ENCODE data around the gene JARID2. TPM values are rescaled to one million over a fixed set of nuclear protein-coding genes. Genes with fewer than 3 reads are reported as not detected.

Gene JARID2
- total and polyA plus RNA-seq, 9 of the 15 experiments (the other 6 are each of a cell fraction or from before 2014, with no cell fraction given) = 5.0 to 29.0 (median 15.6) TPM

DNA sequence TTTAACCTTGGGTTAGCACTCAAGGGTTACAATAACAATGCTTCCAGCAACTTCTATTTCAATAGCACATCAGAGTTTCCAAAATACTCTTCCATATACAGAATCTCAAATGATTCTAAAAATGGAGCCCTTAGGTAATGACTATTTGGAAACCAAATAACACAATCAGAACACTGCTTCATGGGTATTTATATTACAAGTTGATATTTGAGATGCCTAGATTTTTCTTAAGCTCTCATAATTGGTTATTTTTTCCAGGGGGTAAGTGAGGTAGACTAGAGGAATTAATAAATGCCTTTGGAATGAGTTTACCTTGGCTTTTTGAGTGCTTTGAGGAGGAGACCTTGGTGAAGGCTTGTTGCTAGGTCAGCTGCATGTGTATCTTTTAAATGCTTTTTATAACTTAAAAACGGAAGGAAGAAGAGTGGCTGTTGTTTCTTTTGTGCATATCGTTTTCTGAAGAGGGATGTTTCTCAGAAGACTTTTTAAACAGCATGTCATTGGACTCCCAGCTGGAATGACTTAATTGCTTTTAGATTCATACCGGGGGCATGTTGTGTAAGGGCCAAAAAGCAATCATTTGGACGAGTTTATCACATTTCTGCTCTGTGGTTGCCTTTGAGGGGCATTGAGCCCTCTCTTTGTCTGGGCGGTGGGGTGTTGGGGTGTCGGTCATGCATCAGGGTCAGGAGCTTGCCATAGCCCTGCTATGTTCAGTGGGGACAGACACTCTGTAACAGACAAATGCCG lies 230.9 kb downstream of the JARID2 start:
- Histone ChIP-seq H3K9ac (ENCODE audit: insufficient read depth in 1 of 2, low read depth in 2 of 2, low read length in 2 of 2) (no peak overlapping the region), H3K79me2 (ENCODE audit: control insufficient read depth, insufficient read depth, low read length) (peaks cover 9% of the 10 kb centered on the region; the same call in 1 of the 3 replicates), H3K36me3 (ENCODE audit: control insufficient read depth, insufficient read depth, low read length) (peaks cover 35% of the 10 kb centered on the region), H3K4me2 (ENCODE audit: insufficient read depth, low read length) (no peak overlapping the region), H3K9me1 (ENCODE audit: control insufficient read depth, insufficient read depth, low read length) (no peaks in the 10 kb centered on the region), H3K4me1 (replicated peaks in 1 of 2; ENCODE audit: control insufficient read depth in 2 of 2, insufficient read depth in 2 of 2, low read length in 2 of 2) (peaks cover under 1 to 6% of the 10 kb centered on the region in 2 experiments; a peak in 3 of 5 replicates), H2AFZ (ENCODE audit: low read depth, low read length) (no peak overlapping the region), H3K9me3 (replicated peaks; ENCODE audit: control insufficient read depth, insufficient read depth, low read depth, low read length) (no peaks in the 10 kb centered on the region), H3K4me3 (no peak overlapping the region), H3K27me3 (ENCODE audit: control insufficient read depth in 2 of 2, insufficient read depth in 2 of 2, low read length in 2 of 2) (no peaks in the 10 kb centered on the region), H4K20me1 (replicated peaks; ENCODE audit: control insufficient read depth, insufficient read depth, low read length) (peaks cover 8% of the 10 kb centered on the region; the same call in 1 of the 2 replicates), H3K27ac (ENCODE audit: extremely low read depth, low read depth, low read length) (no peak overlapping the region)
- intact Hi-C loops (cut with micrococcal nuclease) = no loop called here
- DNase-seq (ENCODE audit: extremely low read depth in 1 of 4, low spot score in 3 of 4) = no peak
- no peak for FAIRE-seq
- 66% methylated on average over 7 of the region's 7 CpGs for WGBS (ENCODE audit: insufficient coverage, low coverage, missing lambda C conversion rate)
- no TSS peak for BruUV-seq (replicated peaks)
- ChIA-PET CTCF (ENCODE audit: low intra/inter-chr PET ratio) (no interaction called here), POLR2A (interaction anchor here (0.7 to 1.4 kb wide), 4 partner anchors 11 to 521 kb away, joined by 4 to 5 read pairs (median 4); no protein-coding TSS in a partner anchor)
- no peak for ATAC-seq
- in situ Hi-C loops (cut with MboI) = no loop called here
- no peak for TF ChIP-seq POLR2B (IDR thresholded peaks at IDR 0.05; ENCODE audit: low read depth, partially characterized antibody)
- TF ChIP-seq, protein P1, sequence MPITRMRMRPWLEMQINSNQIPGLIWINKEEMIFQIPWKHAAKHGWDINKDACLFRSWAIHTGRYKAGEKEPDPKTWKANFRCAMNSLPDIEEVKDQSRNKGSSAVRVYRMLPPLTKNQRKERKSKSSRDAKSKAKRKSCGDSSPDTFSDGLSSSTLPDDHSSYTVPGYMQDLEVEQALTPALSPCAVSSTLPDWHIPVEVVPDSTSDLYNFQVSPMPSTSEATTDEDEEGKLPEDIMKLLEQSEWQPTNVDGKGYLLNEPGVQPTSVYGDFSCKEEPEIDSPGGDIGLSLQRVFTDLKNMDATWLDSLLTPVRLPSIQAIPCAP (CRISPR knock-in tag; IDR thresholded peaks at IDR 0.05; ENCODE audit: borderline replicate concordance) = no peak
- TF ChIP-seq, protein P2, sequence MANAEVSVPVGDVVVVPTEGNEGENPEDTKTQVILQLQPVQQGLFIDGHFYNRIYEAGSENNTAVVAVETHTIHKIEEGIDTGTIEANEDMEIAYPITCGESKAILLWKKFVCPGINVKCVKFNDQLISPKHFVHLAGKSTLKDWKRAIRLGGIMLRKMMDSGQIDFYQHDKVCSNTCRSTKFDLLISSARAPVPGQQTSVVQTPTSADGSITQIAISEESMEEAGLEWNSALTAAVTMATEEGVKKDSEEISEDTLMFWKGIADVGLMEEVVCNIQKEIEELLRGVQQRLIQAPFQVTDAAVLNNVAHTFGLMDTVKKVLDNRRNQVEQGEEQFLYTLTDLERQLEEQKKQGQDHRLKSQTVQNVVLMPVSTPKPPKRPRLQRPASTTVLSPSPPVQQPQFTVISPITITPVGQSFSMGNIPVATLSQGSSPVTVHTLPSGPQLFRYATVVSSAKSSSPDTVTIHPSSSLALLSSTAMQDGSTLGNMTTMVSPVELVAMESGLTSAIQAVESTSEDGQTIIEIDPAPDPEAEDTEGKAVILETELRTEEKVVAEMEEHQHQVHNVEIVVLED (CRISPR knock-in tag; IDR thresholded peaks at IDR 0.05) = no peak
- TF ChIP-seq, protein P3, sequence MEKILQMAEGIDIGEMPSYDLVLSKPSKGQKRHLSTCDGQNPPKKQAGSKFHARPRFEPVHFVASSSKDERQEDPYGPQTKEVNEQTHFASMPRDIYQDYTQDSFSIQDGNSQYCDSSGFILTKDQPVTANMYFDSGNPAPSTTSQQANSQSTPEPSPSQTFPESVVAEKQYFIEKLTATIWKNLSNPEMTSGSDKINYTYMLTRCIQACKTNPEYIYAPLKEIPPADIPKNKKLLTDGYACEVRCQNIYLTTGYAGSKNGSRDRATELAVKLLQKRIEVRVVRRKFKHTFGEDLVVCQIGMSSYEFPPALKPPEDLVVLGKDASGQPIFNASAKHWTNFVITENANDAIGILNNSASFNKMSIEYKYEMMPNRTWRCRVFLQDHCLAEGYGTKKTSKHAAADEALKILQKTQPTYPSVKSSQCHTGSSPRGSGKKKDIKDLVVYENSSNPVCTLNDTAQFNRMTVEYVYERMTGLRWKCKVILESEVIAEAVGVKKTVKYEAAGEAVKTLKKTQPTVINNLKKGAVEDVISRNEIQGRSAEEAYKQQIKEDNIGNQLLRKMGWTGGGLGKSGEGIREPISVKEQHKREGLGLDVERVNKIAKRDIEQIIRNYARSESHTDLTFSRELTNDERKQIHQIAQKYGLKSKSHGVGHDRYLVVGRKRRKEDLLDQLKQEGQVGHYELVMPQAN (IDR thresholded peaks at IDR 0.05; ENCODE audit: borderline replicate concordance) = no peak
- TF ChIP-seq, protein P4, sequence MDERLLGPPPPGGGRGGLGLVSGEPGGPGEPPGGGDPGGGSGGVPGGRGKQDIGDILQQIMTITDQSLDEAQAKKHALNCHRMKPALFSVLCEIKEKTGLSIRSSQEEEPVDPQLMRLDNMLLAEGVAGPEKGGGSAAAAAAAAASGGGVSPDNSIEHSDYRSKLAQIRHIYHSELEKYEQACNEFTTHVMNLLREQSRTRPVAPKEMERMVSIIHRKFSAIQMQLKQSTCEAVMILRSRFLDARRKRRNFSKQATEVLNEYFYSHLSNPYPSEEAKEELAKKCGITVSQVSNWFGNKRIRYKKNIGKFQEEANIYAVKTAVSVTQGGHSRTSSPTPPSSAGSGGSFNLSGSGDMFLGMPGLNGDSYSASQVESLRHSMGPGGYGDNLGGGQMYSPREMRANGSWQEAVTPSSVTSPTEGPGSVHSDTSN (CRISPR knock-in tag; IDR thresholded peaks at IDR 0.05; ENCODE audit: low read depth) = no peak
- TF ChIP-seq, protein P4 (tag; conservative IDR thresholded peaks at IDR 0.05; ENCODE audit: low read depth) = no peak
- no peak for TF ChIP-seq ZNF551 (CRISPR knock-in tag; IDR thresholded peaks at IDR 0.05)
- TF ChIP-seq, protein P5, sequence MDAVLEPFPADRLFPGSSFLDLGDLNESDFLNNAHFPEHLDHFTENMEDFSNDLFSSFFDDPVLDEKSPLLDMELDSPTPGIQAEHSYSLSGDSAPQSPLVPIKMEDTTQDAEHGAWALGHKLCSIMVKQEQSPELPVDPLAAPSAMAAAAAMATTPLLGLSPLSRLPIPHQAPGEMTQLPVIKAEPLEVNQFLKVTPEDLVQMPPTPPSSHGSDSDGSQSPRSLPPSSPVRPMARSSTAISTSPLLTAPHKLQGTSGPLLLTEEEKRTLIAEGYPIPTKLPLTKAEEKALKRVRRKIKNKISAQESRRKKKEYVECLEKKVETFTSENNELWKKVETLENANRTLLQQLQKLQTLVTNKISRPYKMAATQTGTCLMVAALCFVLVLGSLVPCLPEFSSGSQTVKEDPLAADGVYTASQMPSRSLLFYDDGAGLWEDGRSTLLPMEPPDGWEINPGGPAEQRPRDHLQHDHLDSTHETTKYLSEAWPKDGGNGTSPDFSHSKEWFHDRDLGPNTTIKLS (IDR thresholded peaks at IDR 0.05; ENCODE audit: borderline replicate concordance, low read depth) = no peak
- TF ChIP-seq DDX20 (tag; IDR thresholded peaks at IDR 0.05; ENCODE audit: low read depth) = no peak
- TF ChIP-seq TFAM (CRISPR knock-in tag; conservative IDR thresholded peaks at IDR 0.05) = no peak

Measured in K562 (cell line).